Stomach smooth muscle (tissue), 2 donors: ENCODE measurements around the gene CTNNBL1.

Experiments used
- H3K27ac ChIP-seq: one replicate; pipeline ENCODE4 v1.7.0; 2013; ENCODE audit warnings: mild to moderate bottlenecking, low read length, inconsistent platforms
- H3K27me3 ChIP-seq, 2 donors: one replicate each; pipeline ENCODE4 v1.7.0; 2013; ENCODE audit warnings: low read length in 2 of 2; ENCODE audit not compliant: insufficient read depth in 2 of 2, control insufficient read depth in 1 of 2
- H3K36me3 ChIP-seq, 2 donors: one replicate each; pipeline ENCODE4 v1.7.0; 2013; ENCODE audit warnings: low read length in 2 of 2; ENCODE audit not compliant: control insufficient read depth in 2 of 2, insufficient read depth in 2 of 2
- H3K4me1 ChIP-seq: one replicate; pipeline ENCODE4 v1.7.0; 2013; ENCODE audit warnings: low read length; ENCODE audit not compliant: control insufficient read depth, insufficient read depth
- H3K4me3 ChIP-seq, 2 donors: one replicate each; pipeline ENCODE4 v1.7.0; 2013; ENCODE audit warnings: low read length in 2 of 2
- H3K9ac ChIP-seq, 2 donors: one replicate each; pipeline ENCODE4 v1.7.0; 2013; ENCODE audit warnings: low read length in 2 of 2, mild to moderate bottlenecking in 1 of 2
- H3K9me3 ChIP-seq, 2 donors: one replicate each; pipeline ENCODE4 v1.7.0; 2013; ENCODE audit warnings: low read length in 2 of 2; ENCODE audit not compliant: control insufficient read depth in 2 of 2
- donor health status: healthy.
- donor health status: Pancreatic carcinoma.

The CTNNBL1 gene

DNA sequence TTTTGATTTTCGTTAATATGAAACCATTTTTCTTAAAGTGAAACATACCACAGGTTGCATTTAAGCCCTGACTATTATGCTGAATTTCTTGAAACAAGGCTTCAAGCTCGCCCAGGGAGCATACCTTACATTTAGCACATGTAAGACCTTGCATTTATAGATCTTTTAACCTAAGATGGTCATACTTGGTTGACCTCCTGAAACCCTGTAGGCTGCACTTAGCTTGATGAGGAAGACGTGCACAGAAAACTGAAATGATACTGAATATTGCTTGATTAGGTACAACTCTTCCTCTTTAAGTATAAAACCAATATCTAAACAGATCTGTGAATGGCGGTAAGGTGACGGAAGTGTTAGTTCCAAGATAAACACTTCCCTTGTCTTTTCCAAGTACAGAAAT, 82.2 kb downstream of the CTNNBL1 start:
- Histone ChIP-seq H3K36me3 (peaks cover 0 to 14% of the 10 kb centered on the region in 2 donors), H3K4me1 (no peaks in the 10 kb centered on the region), H3K4me3 (no peak overlapping the region)

GRCh38 chr20:37776526-37776925, 82.7 kb downstream of the CTNNBL1 start:
- no peaks in the 10 kb centered on the region for H3K27me3 ChIP-seq
- H3K36me3 ChIP-seq, result peaks cover 0 to 10% of the 10 kb centered on the region in 2 donors
- no peaks in the 10 kb centered on the region for H3K9me3 ChIP-seq
- H3K4me1 ChIP-seq, result no peaks in the 10 kb centered on the region
- no peak overlapping the region for H3K4me3 ChIP-seq
- no peak overlapping the region for H3K27ac ChIP-seq
- no peak overlapping the region for H3K9ac ChIP-seq

More for the DNA sequence above, 82.2 kb downstream of the CTNNBL1 start:
- H3K9ac ChIP-seq, result no peak overlapping the region
- no peaks in the 10 kb centered on the region for H3K27me3 ChIP-seq
- H3K9me3 ChIP-seq, result no peaks in the 10 kb centered on the region
- H3K27ac ChIP-seq, result no peak overlapping the region

DNA sequence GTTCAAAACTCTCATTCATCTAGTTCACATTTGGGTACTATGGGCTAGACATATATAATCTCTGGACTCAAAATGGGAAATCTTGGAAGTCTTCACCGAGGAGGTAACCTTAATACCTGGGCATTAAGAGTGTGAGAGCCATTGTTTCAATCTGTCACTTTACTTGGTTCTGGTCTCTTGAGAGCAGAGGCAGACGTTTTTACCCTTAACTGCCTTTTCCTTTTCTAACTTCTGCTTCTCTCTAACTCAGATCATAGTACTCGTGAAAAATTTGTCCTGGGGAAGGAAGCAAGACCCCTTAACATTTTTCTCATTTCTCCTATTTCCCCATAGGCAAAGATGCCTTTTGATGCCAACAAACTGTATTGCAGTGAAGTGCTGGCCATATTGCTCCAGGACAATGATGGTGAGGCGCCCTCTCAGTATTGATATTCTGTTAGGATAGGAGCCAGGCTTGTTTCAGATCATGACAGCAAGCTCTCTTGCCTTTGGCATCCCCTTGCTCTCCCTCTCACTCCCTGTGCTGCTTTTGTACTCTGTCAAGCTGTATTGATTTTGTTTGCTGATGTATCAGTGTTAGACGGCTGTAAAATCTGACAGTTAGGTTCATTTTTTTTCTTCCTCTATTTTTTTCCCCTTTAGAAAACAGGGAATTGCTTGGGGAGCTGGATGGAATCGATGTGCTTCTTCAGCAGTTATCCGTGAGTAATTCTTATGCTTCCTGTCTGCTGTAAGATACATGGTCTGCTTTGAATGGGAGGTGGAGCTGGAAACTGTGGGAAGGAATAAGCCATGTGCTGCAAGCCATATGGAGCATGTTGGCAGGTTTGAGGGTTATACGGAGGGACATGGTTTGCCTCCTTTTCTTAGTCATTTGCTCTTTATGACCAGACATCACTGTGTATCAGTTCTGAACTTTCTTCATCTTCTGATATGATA, 83.5 kb downstream of the CTNNBL1 start:
- Histone ChIP-seq H3K36me3 (peaks cover 0 to 10% of the 10 kb centered on the region in 2 donors), H3K4me1 (no peaks in the 10 kb centered on the region), H3K27ac (no peak overlapping the region), H3K27me3 (no peaks in the 10 kb centered on the region), H3K4me3 (no peak overlapping the region), H3K9me3 (no peaks in the 10 kb centered on the region), H3K9ac (no peak overlapping the region)

- no peaks in the 10 kb centered on the region for H3K4me1 ChIP-seq
- H3K9me3 ChIP-seq, result no peaks in the 10 kb centered on the region
- no peak overlapping the region for H3K27ac ChIP-seq
- no peak overlapping the region for H3K4me3 ChIP-seq
- H3K36me3 ChIP-seq, result peaks cover 0 to 8% of the 10 kb centered on the region in 2 donors
- H3K27me3 ChIP-seq, result no peaks in the 10 kb centered on the region
- no peak overlapping the region for H3K9ac ChIP-seq
Measured at GRCh38 chr20:37777988-37778659, 84.3 kb downstream of the CTNNBL1 start.

- H3K9me3 ChIP-seq, result no peaks in the 10 kb centered on the region
- H3K9ac ChIP-seq, result no peak overlapping the region
- H3K27ac ChIP-seq, result no peak overlapping the region
- H3K36me3 ChIP-seq, result peaks cover 0 to 6% of the 10 kb centered on the region in 2 donors
- no peaks in the 10 kb centered on the region for H3K27me3 ChIP-seq
- H3K4me3 ChIP-seq, result no peak overlapping the region
- no peaks in the 10 kb centered on the region for H3K4me1 ChIP-seq
Measured at GRCh38 chr20:37781626-37782025, 87.8 kb downstream of the CTNNBL1 start.

DNA sequence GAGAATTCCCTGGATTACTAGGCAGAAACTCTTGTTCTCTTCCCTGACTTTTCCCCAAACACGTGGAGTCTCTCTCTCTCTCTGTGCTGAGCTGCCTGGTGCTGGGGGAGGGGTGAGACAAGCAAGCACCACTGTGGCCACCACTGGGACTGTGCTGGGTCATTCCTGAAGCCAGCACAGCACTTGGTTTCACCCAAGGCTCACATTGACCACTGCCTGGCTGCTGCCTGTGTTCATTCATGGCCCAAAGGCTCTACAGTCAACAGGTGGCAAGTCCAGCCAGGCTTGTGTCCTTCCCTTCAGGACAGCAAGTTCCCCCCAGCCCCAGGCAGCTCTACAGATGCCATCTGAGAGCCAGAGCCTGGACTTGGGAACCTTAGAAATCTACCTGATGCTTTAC, 92.2 kb downstream of the CTNNBL1 start:
- no peaks in the 10 kb centered on the region for H3K9me3 ChIP-seq
- peaks cover 11 to 18% of the 10 kb centered on the region in 2 donors for H3K36me3 ChIP-seq
- H3K4me3 ChIP-seq, result no peak overlapping the region
- no peak overlapping the region for H3K9ac ChIP-seq
- no peaks in the 10 kb centered on the region for H3K4me1 ChIP-seq
- H3K27me3 ChIP-seq, result no peaks in the 10 kb centered on the region
- H3K27ac ChIP-seq, result no peak overlapping the region

DNA sequence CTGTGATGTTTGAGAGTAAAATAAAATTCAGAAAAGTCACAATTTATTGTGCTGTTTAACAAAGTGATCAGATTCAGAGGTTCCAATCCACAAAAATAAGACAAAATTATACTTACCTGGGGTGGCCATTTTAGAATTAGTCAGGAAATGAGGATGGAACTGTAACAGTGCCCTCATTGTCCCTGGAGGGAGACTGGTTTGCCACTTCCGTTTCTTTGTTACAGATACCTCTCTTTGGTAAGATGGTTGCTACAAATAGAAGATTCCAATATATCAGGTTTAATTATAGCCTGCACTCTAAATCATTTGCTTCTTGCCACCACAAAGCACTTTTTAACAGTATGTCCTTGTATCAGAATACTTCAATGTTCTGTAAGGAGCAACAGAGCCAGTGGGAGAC, 95.6 kb downstream of the CTNNBL1 start:
- no peaks in the 10 kb centered on the region for H3K9me3 ChIP-seq

DNA sequence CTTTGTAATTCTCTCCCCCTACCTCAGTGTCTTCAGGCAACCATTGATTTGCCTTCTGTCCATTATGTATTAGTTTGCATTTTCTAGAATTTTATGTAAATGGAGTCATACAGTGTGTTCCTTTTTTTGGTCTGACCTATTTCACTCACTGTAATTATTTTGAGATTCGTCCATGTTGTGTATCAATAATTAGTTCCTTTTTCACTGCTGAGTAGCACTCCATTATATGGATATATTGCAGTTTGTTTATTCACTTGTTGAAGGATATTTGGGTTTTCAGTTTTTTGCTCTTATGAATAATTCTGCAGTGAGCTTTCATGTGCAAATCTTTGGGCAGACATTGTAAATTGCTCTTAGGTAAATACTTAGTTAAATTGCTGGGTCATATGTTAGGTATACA, 97.1 kb downstream of the CTNNBL1 start:
- Histone ChIP-seq H3K27ac (no peak overlapping the region), H3K4me3 (no peak overlapping the region), H3K4me1 (no peaks in the 10 kb centered on the region), H3K9me3 (no peaks in the 10 kb centered on the region), H3K27me3 (no peaks in the 10 kb centered on the region), H3K9ac (no peak overlapping the region), H3K36me3 (peaks cover 11 to 18% of the 10 kb centered on the region in 2 donors)

More for the DNA sequence above, 95.6 kb downstream of the CTNNBL1 start:
- Histone ChIP-seq H3K4me1 (no peaks in the 10 kb centered on the region), H3K36me3 (peaks cover 11 to 18% of the 10 kb centered on the region in 2 donors), H3K27me3 (no peaks in the 10 kb centered on the region), H3K9ac (no peak overlapping the region), H3K4me3 (no peak overlapping the region), H3K27ac (no peak overlapping the region)

DNA sequence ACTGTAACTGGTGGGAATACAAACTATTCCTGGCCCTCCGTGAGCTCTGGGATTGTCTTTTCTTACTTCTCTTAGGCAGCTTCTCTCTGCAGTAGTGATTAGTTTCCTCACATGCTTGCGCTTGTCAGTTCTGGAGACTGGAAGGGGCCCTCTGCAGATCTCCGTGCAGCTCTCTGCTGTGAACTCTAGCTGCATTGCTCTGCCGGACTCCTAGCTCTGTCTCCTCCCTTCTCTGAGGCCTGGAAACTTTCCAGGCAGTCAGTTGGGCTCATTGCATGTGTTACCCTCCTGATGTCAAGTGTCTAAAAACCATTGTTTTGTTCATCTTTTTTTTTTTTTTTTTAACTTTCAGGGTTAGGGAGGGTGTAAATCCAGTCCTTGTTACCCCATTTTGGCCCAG, 102.3 kb downstream of the CTNNBL1 start:
- H3K4me1 ChIP-seq, result no peaks in the 10 kb centered on the region
- no peaks in the 10 kb centered on the region for H3K27me3 ChIP-seq
- H3K9me3 ChIP-seq, result no peaks in the 10 kb centered on the region
- H3K36me3 ChIP-seq, result peaks cover 6 to 7% of the 10 kb centered on the region in 2 donors
- H3K4me3 ChIP-seq, result no peak overlapping the region
- no peak overlapping the region for H3K9ac ChIP-seq
- no peak overlapping the region for H3K27ac ChIP-seq

DNA sequence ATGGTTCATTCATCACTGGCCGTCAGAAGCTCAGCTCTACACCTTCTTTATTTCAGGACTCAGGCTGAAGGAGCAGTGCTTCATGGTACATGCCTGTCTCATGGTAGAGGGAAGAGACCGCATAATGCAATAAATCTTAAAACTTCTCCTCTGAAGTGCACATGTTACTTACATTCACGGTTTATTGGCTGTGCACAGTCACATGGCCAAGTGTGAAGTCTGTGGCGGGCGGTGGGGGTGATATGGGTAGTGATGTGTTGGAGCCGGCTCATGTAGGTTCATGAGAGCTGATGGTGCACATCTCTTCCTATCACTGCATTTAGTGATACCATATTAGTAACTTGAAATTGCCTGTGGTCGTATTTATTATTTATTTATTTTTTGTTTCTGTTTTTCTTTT, 102.9 kb downstream of the CTNNBL1 start:
- no peak overlapping the region for H3K4me3 ChIP-seq
- peaks cover 6 to 7% of the 10 kb centered on the region in 2 donors for H3K36me3 ChIP-seq
- H3K9ac ChIP-seq, result no peak overlapping the region
- H3K27ac ChIP-seq, result no peak overlapping the region
- no peaks in the 10 kb centered on the region for H3K27me3 ChIP-seq
- H3K9me3 ChIP-seq, result no peaks in the 10 kb centered on the region
- H3K4me1 ChIP-seq, result no peaks in the 10 kb centered on the region
